HepG2 (cell line): Measurements from ENCODE around the gene SP5. TPM values are rescaled to one million over a fixed set of nuclear protein-coding genes. Genes with fewer than 3 reads are reported as not detected.

Experiments used
- HNRNPK ChIP-seq: fragments of 200-400 bp; formaldehyde crosslinking; IDR thresholded peaks from 2 replicates; pipeline ENCODE4 v1.6.1; 2018; ENCODE audit warnings: low read length, low read depth, moderate library complexity, mild to moderate bottlenecking; ENCODE audit not compliant: poor library complexity, severe bottlenecking
- KAT7 ChIP-seq: IDR thresholded peaks from 2 replicates; pipeline ENCODE4 v1.6.1; 2018; ENCODE audit warnings: borderline replicate concordance, missing compliant biosample characterization
- KLF15 ChIP-seq: sonication (generic); formaldehyde crosslinking; IDR thresholded peaks from 2 replicates; pipeline ENCODE4 v1.8.1; 2023; ENCODE audit warnings: borderline replicate concordance, mild to moderate bottlenecking, inconsistent platforms, missing genetic modification reagents, mixed read lengths
- NCOR1 ChIP-seq: fragments of 200-600 bp; sonication (generic); IDR thresholded peaks from 2 replicates; pipeline ENCODE4 v1.7.0; 2017; ENCODE audit warnings: antibody characterized with exemption, low read length, borderline replicate concordance
- PAF1 ChIP-seq: IDR thresholded peaks from 2 replicates; pipeline ENCODE4 v1.6.1; 2016; ENCODE audit warnings: missing genetic modification reagents, missing compliant biosample characterization
- SRY ChIP-seq: sonication (generic); formaldehyde crosslinking; IDR thresholded peaks from 2 replicates; pipeline ENCODE4 v1.8.0; 2022; ENCODE audit warnings: mild to moderate bottlenecking, missing genetic modification reagents
- ZFX ChIP-seq: sonication (generic); formaldehyde crosslinking; IDR thresholded peaks from 2 replicates; pipeline ENCODE4 v1.4.0; 2020; ENCODE audit warnings: mild to moderate bottlenecking, low read depth, missing genetic modification reagents, moderate library complexity
- ZNF615 ChIP-seq: sonication (generic); formaldehyde crosslinking; IDR thresholded peaks from 2 replicates; pipeline ENCODE4 v1.5.0; 2020; ENCODE audit warnings: mild to moderate bottlenecking, missing genetic modification reagents, borderline replicate concordance
- polyA plus RNA-seq, 8 experiments: library from polyadenylated mRNA; depleted of rRNA in 3 of 8; stranded (reverse) in 7 of 8; unstranded in 1 of 8; fragments of >200 nt; fragmentation: Illumina TruSeq in 4 of 8; extraction: Trizol in 4 of 8; gene quantifications; 2 replicates each; pipeline versions ENCODE4 v1.2.1 to v1.2.3, GENCODE V29; 2011 to 2016; ENCODE audit warnings: low read depth in 4 of 8, missing spikeins in 1 of 8, mixed read lengths in 1 of 8; ENCODE audit not compliant: insufficient read depth in 1 of 8
- total RNA-seq, 5 experiments: library from RNA; depleted of rRNA; stranded (reverse); fragments of >200 nt; fragmentation: Illumina TruSeq; extraction: Trizol; gene quantifications; 2 replicates each; pipeline ENCODE4 v1.2.3, GENCODE V29; 2016; ENCODE audit warnings: low read depth in 1 of 5
- TF ChIP-seq, protein P1 (sequence below): sonication (generic); formaldehyde crosslinking; IDR thresholded peaks from 2 replicates; pipeline ENCODE4 v1.4.0; 2020; ENCODE audit warnings: missing genetic modification reagents, borderline replicate concordance
- TF ChIP-seq, protein P2 (sequence below): sonication (generic); formaldehyde crosslinking; IDR thresholded peaks from 2 replicates; pipeline ENCODE4 v1.8.0; 2022; ENCODE audit warnings: mild to moderate bottlenecking, missing genetic modification reagents, borderline replicate concordance
- TF ChIP-seq, protein P3 (sequence below): sonication (generic); formaldehyde crosslinking; conservative IDR thresholded peaks from 2 replicates; pipeline ENCODE4 v1.4.0; 2020; ENCODE audit warnings: missing genetic modification reagents
- TF ChIP-seq, protein P4 (sequence below): sonication (generic); formaldehyde crosslinking; IDR thresholded peaks from 2 replicates; pipeline ENCODE4 v1.5.1; 2020; ENCODE audit warnings: mild to moderate bottlenecking, missing genetic modification reagents, borderline replicate concordance

The SP5 gene
- total and polyA plus RNA-seq, 2 of the 13 experiments (the other 11 are each of a cell fraction or from before 2014, with no cell fraction given), result 50.8 to 119 TPM

DNA sequence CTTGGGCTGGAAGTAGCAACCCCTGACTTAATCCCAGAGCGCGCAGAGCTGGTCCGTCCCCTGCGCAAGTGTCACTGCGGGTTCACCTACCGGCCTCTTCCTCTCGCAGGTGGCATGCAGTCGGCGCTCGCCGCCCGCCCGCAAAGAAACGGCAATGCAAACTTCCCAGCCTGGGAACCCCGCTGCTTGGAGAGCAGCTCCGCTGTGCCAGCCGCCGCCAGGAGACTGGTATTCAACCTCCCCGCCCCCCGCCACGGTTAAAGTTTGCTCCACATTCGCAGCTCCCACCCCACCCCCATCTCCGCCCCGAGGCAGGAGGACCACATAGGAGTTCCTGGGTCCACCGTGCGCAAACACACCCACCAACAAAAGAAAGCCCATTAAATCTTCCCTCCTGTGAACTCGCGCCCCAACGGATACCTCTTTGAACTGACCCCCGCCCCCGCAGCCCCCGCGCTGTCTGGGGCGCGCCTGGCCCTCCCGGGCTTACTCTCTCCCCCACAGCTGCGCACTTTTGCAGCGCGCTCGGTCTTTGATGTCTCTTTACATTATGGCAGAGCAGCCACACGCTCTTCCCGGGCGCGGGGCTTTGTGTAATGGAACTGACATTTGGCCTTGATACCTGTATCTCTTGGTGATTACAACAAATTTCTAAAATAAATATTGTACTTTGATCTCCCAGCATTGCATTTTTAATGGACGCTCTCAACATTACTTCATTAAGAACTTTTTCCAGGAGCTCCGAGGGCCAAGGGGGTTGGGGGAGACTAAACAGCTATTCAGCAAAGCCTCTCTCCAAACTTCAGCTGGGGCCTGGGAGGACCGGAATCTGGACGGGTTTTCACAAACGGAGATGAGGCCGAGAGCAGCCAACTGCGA is 3.1 kb upstream of the SP5 start (continued):
- TF ChIP-seq, protein P1, sequence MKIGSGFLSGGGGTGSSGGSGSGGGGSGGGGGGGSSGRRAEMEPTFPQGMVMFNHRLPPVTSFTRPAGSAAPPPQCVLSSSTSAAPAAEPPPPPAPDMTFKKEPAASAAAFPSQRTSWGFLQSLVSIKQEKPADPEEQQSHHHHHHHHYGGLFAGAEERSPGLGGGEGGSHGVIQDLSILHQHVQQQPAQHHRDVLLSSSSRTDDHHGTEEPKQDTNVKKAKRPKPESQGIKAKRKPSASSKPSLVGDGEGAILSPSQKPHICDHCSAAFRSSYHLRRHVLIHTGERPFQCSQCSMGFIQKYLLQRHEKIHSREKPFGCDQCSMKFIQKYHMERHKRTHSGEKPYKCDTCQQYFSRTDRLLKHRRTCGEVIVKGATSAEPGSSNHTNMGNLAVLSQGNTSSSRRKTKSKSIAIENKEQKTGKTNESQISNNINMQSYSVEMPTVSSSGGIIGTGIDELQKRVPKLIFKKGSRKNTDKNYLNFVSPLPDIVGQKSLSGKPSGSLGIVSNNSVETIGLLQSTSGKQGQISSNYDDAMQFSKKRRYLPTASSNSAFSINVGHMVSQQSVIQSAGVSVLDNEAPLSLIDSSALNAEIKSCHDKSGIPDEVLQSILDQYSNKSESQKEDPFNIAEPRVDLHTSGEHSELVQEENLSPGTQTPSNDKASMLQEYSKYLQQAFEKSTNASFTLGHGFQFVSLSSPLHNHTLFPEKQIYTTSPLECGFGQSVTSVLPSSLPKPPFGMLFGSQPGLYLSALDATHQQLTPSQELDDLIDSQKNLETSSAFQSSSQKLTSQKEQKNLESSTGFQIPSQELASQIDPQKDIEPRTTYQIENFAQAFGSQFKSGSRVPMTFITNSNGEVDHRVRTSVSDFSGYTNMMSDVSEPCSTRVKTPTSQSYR (CRISPR knock-in tag), result peak; percentile 96
- TF ChIP-seq, protein P2, sequence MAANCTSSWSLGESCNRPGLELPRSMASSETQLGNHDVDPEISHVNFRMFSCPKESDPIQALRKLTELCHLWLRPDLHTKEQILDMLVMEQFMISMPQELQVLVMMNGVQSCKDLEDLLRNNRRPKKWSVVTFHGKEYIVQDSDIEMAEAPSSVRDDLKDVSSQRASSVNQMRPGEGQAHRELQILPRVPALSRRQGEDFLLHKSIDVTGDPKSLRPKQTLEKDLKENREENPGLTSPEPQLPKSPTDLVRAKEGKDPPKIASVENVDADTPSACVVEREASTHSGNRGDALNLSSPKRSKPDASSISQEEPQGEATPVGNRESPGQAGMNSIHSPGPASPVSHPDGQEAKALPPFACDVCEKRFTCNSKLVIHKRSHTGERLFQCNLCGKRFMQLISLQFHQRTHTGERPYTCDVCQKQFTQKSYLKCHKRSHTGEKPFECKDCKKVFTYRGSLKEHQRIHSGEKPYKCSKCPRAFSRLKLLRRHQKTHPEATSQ, result no peak
- no peak for TF ChIP-seq HNRNPK
- peak; percentile 99 for TF ChIP-seq NCOR1
- TF ChIP-seq KLF15 (CRISPR knock-in tag), result peak; percentile 79; the same call in 1 of the 2 replicates
- TF ChIP-seq SRY (CRISPR knock-in tag), result peak; percentile 58; the same call in 1 of the 2 replicates
- peak; percentile 55 for TF ChIP-seq ZFX (CRISPR knock-in tag)
- no peak for TF ChIP-seq ZNF615
- TF ChIP-seq, protein P3, sequence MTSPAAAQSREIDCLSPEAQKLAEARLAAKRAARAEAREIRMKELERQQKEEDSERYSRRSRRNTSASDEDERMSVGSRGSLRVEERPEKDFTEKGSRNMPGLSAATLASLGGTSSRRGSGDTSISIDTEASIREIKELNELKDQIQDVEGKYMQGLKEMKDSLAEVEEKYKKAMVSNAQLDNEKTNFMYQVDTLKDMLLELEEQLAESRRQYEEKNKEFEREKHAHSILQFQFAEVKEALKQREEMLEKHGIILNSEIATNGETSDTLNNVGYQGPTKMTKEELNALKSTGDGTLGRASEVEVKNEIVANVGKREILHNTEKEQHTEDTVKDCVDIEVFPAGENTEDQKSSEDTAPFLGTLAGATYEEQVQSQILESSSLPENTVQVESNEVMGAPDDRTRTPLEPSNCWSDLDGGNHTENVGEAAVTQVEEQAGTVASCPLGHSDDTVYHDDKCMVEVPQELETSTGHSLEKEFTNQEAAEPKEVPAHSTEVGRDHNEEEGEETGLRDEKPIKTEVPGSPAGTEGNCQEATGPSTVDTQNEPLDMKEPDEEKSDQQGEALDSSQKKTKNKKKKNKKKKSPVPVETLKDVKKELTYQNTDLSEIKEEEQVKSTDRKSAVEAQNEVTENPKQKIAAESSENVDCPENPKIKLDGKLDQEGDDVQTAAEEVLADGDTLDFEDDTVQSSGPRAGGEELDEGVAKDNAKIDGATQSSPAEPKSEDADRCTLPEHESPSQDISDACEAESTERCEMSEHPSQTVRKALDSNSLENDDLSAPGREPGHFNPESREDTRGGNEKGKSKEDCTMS (CRISPR knock-in tag), result no peak
- TF ChIP-seq KAT7 (CRISPR knock-in tag), result peak; percentile 93
- TF ChIP-seq PAF1 (CRISPR knock-in tag), result no peak
- TF ChIP-seq, protein P4, sequence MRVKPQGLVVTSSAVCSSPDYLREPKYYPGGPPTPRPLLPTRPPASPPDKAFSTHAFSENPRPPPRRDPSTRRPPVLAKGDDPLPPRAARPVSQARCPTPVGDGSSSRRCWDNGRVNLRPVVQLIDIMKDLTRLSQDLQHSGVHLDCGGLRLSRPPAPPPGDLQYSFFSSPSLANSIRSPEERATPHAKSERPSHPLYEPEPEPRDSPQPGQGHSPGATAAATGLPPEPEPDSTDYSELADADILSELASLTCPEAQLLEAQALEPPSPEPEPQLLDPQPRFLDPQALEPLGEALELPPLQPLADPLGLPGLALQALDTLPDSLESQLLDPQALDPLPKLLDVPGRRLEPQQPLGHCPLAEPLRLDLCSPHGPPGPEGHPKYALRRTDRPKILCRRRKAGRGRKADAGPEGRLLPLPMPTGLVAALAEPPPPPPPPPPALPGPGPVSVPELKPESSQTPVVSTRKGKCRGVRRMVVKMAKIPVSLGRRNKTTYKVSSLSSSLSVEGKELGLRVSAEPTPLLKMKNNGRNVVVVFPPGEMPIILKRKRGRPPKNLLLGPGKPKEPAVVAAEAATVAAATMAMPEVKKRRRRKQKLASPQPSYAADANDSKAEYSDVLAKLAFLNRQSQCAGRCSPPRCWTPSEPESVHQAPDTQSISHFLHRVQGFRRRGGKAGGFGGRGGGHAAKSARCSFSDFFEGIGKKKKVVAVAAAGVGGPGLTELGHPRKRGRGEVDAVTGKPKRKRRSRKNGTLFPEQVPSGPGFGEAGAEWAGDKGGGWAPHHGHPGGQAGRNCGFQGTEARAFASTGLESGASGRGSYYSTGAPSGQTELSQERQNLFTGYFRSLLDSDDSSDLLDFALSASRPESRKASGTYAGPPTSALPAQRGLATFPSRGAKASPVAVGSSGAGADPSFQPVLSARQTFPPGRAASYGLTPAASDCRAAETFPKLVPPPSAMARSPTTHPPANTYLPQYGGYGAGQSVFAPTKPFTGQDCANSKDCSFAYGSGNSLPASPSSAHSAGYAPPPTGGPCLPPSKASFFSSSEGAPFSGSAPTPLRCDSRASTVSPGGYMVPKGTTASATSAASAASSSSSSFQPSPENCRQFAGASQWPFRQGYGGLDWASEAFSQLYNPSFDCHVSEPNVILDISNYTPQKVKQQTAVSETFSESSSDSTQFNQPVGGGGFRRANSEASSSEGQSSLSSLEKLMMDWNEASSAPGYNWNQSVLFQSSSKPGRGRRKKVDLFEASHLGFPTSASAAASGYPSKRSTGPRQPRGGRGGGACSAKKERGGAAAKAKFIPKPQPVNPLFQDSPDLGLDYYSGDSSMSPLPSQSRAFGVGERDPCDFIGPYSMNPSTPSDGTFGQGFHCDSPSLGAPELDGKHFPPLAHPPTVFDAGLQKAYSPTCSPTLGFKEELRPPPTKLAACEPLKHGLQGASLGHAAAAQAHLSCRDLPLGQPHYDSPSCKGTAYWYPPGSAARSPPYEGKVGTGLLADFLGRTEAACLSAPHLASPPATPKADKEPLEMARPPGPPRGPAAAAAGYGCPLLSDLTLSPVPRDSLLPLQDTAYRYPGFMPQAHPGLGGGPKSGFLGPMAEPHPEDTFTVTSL, result peak; percentile 90; the same call in 1 of the 2 replicates
